Parathyroid adenoma (tissue), 2 donors: ENCODE data around the gene ALK.
"Not testable (repeated sequence)": the region's sequence is repeated elsewhere in the genome, so short reads cannot be mapped to it uniquely, and the experiment has no call there.

ENCODE experiments used
- H2AFZ ChIP-seq: fragments of 300-600 bp; sonication (generic); one replicate; pipeline ENCODE4 v1.7.0; 2017; ENCODE audit warnings: antibody characterized with exemption, mild to moderate bottlenecking
- H3K27ac ChIP-seq: fragments of 300-600 bp; sonication (generic); one replicate; pipeline ENCODE4 v1.7.0; 2017
- H3K27me3 ChIP-seq: fragments of 300-600 bp; sonication (generic); one replicate; pipeline ENCODE4 v1.7.0; 2017; ENCODE audit warnings: low read length; ENCODE audit not compliant: control insufficient read depth, insufficient read depth
- H3K36me3 ChIP-seq: fragments of 300-600 bp; sonication (generic); one replicate; pipeline ENCODE4 v1.7.0; 2017; ENCODE audit warnings: low read length; ENCODE audit not compliant: control insufficient read depth, insufficient read depth
- H3K4me1 ChIP-seq: fragments of 300-600 bp; sonication (generic); one replicate; pipeline ENCODE4 v1.7.0; 2017; ENCODE audit warnings: control low read depth
- H3K4me2 ChIP-seq: fragments of 300-600 bp; sonication (generic); one replicate; pipeline ENCODE4 v1.7.0; 2017; ENCODE audit warnings: low read length
- H3K4me3 ChIP-seq: fragments of 300-600 bp; sonication (generic); one replicate; pipeline ENCODE4 v1.7.0; 2017; ENCODE audit warnings: low read depth, low read length
- H3K79me2 ChIP-seq: fragments of 300-600 bp; sonication (generic); one replicate; pipeline ENCODE4 v1.7.0; 2017; ENCODE audit warnings: control low read depth
- H3K9ac ChIP-seq: fragments of 300-600 bp; sonication (generic); one replicate; pipeline ENCODE4 v1.7.0; 2017; ENCODE audit warnings: mild to moderate bottlenecking
- H3K9me3 ChIP-seq: fragments of 300-600 bp; sonication (generic); one replicate; pipeline ENCODE4 v1.7.0; 2017; ENCODE audit warnings: low read length; ENCODE audit not compliant: control insufficient read depth
- CTCF ChIP-seq: fragments of 300-600 bp; sonication (generic); IDR thresholded peaks from one replicate; pipeline ENCODE4 v1.7.0; 2017; ENCODE audit warnings: antibody characterized with exemption, mild to moderate bottlenecking
- donor health status: primary hyperparathyroidism.

The ALK gene

DNA sequence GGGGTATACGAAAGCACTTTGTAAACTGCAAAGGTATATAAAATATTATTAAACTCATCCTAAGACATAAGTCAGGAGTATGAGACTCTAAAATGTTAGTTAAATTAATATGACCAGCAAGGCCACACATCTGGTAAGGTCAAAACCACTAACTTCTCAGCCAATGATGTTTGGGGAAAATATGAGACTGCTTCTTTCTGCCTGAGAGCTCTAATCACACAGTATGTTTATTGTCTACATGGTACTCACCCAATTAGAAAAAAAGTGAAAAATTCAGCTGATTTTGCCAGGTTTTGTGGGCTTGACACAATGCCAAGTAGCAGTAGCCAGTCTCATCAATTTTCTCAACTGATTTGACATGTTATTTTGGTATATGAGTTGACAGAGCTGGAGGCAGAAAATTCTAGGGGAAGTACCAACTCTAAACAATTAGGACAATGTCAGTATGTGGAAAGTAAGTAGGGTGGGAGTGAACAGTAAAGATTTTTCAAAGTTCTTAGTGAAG is 87.3 kb downstream of the ALK start:
- no peak overlapping the region for H2AFZ ChIP-seq
- TF ChIP-seq CTCF: no peak
- H3K27me3 ChIP-seq: no peaks in the 10 kb centered on the region
- H3K36me3 ChIP-seq: no peaks in the 10 kb centered on the region
- no peaks in the 10 kb centered on the region for H3K9me3 ChIP-seq
- H3K27ac ChIP-seq: no peak overlapping the region
- H3K79me2 ChIP-seq: no peaks in the 10 kb centered on the region
- H3K4me3 ChIP-seq: no peak overlapping the region
- H3K9ac ChIP-seq: no peak overlapping the region
- no peaks in the 10 kb centered on the region for H3K4me1 ChIP-seq
- H3K4me2 ChIP-seq: no peak overlapping the region

DNA sequence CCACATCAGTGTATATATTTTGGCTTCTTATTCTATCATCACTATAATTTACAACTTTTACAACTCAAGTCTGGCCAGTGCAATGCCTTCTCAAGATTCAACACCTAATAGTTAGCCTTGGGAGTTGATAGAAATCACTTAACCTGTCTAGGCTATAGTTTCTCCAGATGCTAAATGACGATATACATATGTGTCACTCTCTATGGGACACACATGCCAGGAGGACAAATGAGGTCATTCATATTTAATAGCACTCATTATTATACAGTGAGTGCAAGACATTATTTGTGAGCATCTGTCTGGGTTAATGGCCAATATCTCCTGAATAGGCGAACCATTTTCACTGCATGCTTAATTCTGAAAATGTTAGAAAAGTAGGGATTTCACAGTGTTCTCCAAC is 89.8 kb downstream of the ALK start:
- Histone ChIP-seq H3K4me2 (no peak overlapping the region), H3K27ac (no peak overlapping the region), H3K9me3 (no peaks in the 10 kb centered on the region), H2AFZ (no peak overlapping the region), H3K4me1 (no peaks in the 10 kb centered on the region), H3K27me3 (no peaks in the 10 kb centered on the region), H3K4me3 (no peak overlapping the region), H3K9ac (no peak overlapping the region), H3K79me2 (no peaks in the 10 kb centered on the region), H3K36me3 (no peaks in the 10 kb centered on the region)
- TF ChIP-seq CTCF: no peak

GRCh38 chr2:29829841-29830240 is 91.5 kb downstream of the ALK start:
- H3K4me2 ChIP-seq: no peak overlapping the region
- H3K9me3 ChIP-seq: no peaks in the 10 kb centered on the region
- no peak overlapping the region for H3K4me3 ChIP-seq
- no peaks in the 10 kb centered on the region for H3K27me3 ChIP-seq
- no peaks in the 10 kb centered on the region for H3K4me1 ChIP-seq
- H3K9ac ChIP-seq: no peak overlapping the region
- H3K27ac ChIP-seq: no peak overlapping the region
- TF ChIP-seq CTCF: no peak
- no peaks in the 10 kb centered on the region for H3K79me2 ChIP-seq
- no peaks in the 10 kb centered on the region for H3K36me3 ChIP-seq
- H2AFZ ChIP-seq: no peak overlapping the region

DNA sequence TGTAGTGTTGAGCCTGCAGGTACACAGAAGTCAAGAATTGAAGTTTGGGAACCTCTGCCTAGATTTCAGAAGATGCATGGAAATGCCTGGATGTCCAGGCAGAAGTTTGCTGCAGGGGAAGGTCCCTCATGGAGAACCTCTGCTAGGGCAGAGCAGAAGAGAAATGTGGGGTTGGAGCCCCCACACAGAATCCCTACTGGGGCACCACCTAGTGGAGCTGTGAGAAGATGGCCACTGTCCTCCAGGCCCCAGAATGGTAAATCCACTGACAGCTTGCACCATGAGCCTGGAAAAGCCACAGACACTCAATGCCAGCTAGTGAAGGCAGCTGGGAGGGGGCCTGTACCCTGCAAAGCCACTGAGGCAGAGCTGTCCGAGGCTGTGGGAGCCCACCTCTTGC is 97.2 kb downstream of the ALK start:
- not testable (repeated sequence) for H3K4me1 ChIP-seq, H3K79me2 ChIP-seq, H3K9me3 ChIP-seq, H3K27ac ChIP-seq, H3K4me2 ChIP-seq, H3K9ac ChIP-seq, H2AFZ ChIP-seq, H3K27me3 ChIP-seq, H3K4me3 ChIP-seq, H3K36me3 ChIP-seq

DNA sequence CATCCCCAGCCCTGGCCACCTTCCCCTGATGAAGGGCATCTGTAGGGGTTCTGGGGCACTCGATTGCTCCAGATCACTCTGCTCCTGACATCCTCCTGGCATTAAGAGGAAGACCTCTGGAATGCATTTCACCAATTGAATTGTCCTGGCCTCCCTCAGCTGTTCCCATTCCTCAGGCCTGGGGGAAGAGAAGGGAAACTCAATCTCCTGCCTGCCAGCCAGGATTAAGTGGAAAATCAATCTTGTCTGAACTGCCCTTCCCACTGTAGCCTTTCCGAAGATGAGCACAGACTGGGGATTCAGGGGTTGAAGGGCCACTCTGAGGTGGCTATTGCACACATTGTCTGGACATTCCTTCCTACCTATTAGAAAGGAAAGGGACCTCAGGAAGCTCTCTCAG is 99.8 kb downstream of the ALK start:
- Histone ChIP-seq H3K36me3 (no peaks in the 10 kb centered on the region), H3K27me3 (no peaks in the 10 kb centered on the region), H3K4me2 (no peak overlapping the region), H3K79me2 (no peaks in the 10 kb centered on the region), H3K4me3 (no peak overlapping the region), H2AFZ (no peak overlapping the region), H3K9ac (no peak overlapping the region), H3K4me1 (no peaks in the 10 kb centered on the region), H3K27ac (no peak overlapping the region), H3K9me3 (no peaks in the 10 kb centered on the region)
- TF ChIP-seq CTCF: no peak
